GM13977 (cell line): Measurements from ENCODE around the gene CSNK1G1.

Experiments
- DNase-seq: peaks from one replicate; pipeline ENCODE4 v3.0.0; 2012; ENCODE audit warnings: low spot score
- in situ Hi-C: fragments of 300-500 bp; cut with MboI; formaldehyde crosslinking; loops from one replicate; pipeline ENCODE4 v1.12.0; 2022; ENCODE audit warnings: low sequenced_read_pairs, low pct_unique_long_range_greater_than_20kb, mixed read lengths, inconsistent platforms; ENCODE audit not compliant: unreplicated experiment
- TF ChIP-seq, protein P1 (sequence below): IDR thresholded peaks from 2 replicates; pipeline ENCODE4 v1.5.1; 2012; ENCODE audit warnings: mild to moderate bottlenecking, control low read depth; ENCODE audit not compliant: insufficient read depth; ENCODE audit errors: extremely low read depth, missing control alignments

Gene CSNK1G1

DNA sequence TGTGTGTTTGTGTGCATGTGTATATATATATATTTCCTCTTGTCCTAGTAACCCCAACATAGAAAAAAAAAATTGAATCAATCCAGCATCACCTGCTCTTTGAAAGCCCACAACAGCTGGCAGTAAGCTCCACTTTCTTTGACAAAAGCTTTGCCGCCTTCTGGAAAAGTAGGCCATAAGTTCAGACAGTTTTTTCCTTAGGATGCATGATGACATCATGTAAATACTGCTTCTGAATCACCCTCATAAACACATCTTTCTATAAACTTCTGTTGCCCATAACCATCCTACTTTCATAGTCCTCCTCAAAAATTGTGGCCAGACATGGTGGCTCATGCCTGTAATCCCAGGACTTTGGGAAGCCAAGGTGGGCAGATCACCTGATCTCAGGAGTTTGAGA, 67.4 kb downstream of the CSNK1G1 start:
- in situ Hi-C loops: no loop called here
- TF ChIP-seq, protein P1, sequence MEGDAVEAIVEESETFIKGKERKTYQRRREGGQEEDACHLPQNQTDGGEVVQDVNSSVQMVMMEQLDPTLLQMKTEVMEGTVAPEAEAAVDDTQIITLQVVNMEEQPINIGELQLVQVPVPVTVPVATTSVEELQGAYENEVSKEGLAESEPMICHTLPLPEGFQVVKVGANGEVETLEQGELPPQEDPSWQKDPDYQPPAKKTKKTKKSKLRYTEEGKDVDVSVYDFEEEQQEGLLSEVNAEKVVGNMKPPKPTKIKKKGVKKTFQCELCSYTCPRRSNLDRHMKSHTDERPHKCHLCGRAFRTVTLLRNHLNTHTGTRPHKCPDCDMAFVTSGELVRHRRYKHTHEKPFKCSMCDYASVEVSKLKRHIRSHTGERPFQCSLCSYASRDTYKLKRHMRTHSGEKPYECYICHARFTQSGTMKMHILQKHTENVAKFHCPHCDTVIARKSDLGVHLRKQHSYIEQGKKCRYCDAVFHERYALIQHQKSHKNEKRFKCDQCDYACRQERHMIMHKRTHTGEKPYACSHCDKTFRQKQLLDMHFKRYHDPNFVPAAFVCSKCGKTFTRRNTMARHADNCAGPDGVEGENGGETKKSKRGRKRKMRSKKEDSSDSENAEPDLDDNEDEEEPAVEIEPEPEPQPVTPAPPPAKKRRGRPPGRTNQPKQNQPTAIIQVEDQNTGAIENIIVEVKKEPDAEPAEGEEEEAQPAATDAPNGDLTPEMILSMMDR: no peak
- no peak for DNase-seq

DNA sequence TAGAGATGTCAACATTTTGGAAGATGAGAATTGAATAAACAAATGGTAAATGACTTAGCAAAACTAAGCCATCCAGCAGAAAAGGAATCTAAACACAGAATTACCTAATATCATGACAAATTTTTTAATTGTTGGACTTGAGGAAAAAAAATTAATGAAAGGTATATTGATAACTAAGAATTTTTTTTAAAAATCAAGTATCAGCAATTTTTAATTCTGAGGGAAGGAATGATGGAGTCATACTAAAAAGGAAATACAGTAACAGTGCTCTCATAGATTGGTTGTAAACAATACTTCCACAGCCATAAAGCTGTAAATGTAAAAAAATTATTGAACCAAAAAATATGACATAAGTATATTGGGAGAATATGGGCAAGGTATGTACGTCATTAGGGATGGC, 68.0 kb downstream of the CSNK1G1 start:
- in situ Hi-C loops: no loop called here
- DNase-seq: no peak
- TF ChIP-seq, protein P1: no peak

DNA sequence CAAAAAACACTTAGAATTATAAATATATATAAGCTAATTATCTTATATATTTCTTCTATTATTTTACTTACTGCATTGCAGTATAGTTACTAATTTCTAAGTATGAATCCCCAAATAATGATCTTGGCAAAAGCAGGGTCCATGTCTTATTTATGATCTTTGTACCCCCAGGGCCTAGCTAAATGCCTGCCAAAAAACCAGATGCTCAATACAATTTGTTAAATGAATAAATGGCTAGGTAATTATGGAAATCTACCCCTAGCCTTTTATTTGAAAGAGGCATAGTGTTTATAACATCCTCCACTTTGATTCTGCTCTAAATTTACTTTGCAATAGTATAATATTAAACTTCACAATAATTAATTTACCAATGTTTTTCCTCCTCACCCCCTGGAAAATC, 69.5 kb downstream of the CSNK1G1 start:
- in situ Hi-C loops: no loop called here
- TF ChIP-seq, protein P1: no peak
- DNase-seq: no peak

DNA sequence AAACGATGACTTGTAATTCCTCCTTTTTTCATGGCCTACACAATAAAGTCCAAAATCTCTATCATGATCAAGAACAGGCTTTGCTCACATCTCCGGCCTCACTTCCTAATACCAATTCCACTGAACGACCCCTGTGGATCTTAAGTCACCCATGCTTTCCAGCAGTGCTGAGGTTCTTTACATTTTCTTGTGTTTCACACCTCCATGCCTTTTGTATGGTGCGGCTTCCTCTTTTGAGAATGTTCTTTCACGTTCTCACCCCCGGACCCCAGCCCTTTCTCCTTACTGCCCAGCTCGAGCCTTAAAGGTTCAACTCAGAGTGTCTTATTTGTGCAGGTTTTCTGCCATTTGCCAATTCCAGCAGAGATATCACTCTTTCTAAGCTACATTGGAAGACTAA, 70.1 kb downstream of the CSNK1G1 start:
- TF ChIP-seq, protein P1: no peak
- DNase-seq: no peak
- in situ Hi-C loops: no loop called here

DNA sequence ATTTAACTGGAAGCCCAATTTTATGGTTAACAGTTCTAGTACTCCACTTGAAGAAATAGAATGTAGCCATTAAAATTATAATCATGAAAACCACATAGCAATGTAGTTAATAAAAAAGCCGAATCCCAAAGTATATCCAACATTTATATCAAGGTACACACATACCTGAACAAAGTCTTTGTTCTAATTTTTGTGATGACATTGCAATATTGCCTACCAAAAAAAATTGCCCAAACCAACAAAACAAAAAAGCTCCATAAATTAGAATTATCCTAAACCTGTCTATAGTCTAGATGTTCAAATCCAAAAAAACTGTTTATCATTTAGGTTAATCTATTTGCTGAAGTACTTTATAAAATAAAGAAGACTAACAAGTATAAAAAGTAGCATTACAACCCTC, 70.8 kb downstream of the CSNK1G1 start:
- TF ChIP-seq, protein P1: no peak
- in situ Hi-C loops: no loop called here
- DNase-seq: no peak

DNA sequence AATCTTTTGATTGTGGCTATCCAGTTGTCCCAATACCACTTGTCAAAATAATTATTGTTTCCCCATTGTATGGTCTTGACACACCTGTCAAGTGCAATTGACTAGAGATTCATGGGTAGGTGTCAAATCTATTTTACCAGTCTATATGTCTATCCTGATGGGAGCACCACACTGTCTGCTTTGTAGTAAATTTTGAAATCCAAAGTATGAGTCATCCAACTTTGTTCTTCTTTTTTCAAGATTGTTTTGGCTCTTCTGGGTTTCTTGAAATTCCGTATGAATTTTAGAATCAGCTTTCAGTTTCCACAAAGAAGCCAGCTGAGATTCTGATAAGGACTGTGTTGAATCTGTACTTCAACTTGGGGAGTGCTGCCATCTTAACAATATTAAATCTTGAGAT, 71.9 kb downstream of the CSNK1G1 start:
- no peak for DNase-seq
- in situ Hi-C loops: no loop called here
- TF ChIP-seq, protein P1: no peak

DNA sequence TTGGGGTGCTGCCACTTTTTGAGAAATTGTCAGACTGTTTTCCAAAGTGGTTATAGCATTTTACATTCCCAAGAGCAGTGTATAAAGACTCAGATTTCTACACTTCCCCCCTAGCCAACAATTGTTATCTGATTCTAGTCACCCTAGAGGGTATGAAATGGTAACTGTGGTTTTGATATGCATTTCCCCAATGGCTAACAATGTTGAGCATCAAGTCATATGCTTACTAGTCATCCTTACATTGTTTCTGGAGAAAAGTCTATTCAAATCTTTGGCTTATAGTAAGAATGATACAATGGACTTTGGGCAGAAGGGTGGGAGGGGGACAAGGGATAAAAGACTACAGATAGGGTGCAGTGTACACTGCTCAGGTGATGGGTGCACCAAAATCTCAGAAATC, 73.3 kb downstream of the CSNK1G1 start:
- in situ Hi-C loops: no loop called here
- no peak for DNase-seq
- TF ChIP-seq, protein P1: no peak
